BJ (cell line): ENCODE results near the gene LBHD1. TPM values are rescaled to one million over a fixed set of nuclear protein-coding genes. Genes with fewer than 3 reads are reported as not detected.
A peak's percentile ranks its signal among the peaks of the same experiment; 100 is the strongest.
"Not testable (repeated sequence)": the region's sequence is repeated elsewhere in the genome, so short reads cannot be mapped to it uniquely, and the experiment has no call there.

Experiments used
- CTCF ChIA-PET: fragments of 350-600 bp; formaldehyde crosslinking; extraction: SDS; loops from one replicate; lab custom pipeline; 2021; ENCODE audit warnings: antibody characterized with exemption, inconsistent platforms; lab: Yijun Ruan, JAX
- POLR2A ChIA-PET: fragments of 300-600 bp; sonication (Branson Sonifier 250); formaldehyde crosslinking; extraction: SDS; loops from one replicate; lab custom pipeline; 2021; ENCODE audit warnings: antibody characterized with exemption; lab: Charles Lee
- DNase-seq: peaks from one replicate; pipeline ENCODE4 v3.0.0-alpha.2; 2011; ENCODE audit warnings: low read depth
- H3K27me3 ChIP-seq: 2 replicates; pipeline ENCODE4 v1.6.0; 2011; ENCODE audit warnings: low read length; ENCODE audit not compliant: control insufficient read depth, insufficient read depth
- H3K36me3 ChIP-seq: 2 replicates; pipeline ENCODE4 v1.5.1; 2011; ENCODE audit warnings: low read length; ENCODE audit not compliant: control insufficient read depth, insufficient read depth
- H3K4me3 ChIP-seq: 2 replicates; pipeline ENCODE4 v1.5.1; 2011; ENCODE audit warnings: low read depth, mild to moderate bottlenecking, control low read depth, low read length
- polyA plus RNA-seq: library from polyadenylated mRNA; depleted of rRNA; stranded (reverse); fragments of >200 nt; gene quantifications from 2 replicates; pipeline ENCODE4 v1.2.3, GENCODE V29; 2011; rRNA removed
- small RNA-seq: library from RNA; depleted of rRNA; stranded (forward); fragments of <200 nt; gene quantifications from one replicate; pipeline ENCODE3, GENCODE V24; 2012; ENCODE audit warnings: low replicate concordance, low read depth; ENCODE audit not compliant: insufficient read length
- TF ChIP-seq, protein P1 (sequence below): IDR thresholded peaks from 2 replicates; pipeline ENCODE4 v1.5.1; 2011; ENCODE audit warnings: low read depth, mild to moderate bottlenecking, control low read depth, inconsistent platforms, low read length, moderate library complexity; ENCODE audit not compliant: insufficient read depth

The LBHD1 gene
- polyA plus RNA-seq, 1 experiment = 4.0 TPM

- CTCF ChIA-PET = interaction anchor here (1.0 to 4.0 kb wide), 6 partner anchors 9 to 227 kb away, joined by 3 to 26 read pairs (median 4); partner anchors contain the start of genes C11orf98, CSKMT, EML3 and ROM1
- TF ChIP-seq, protein P1, sequence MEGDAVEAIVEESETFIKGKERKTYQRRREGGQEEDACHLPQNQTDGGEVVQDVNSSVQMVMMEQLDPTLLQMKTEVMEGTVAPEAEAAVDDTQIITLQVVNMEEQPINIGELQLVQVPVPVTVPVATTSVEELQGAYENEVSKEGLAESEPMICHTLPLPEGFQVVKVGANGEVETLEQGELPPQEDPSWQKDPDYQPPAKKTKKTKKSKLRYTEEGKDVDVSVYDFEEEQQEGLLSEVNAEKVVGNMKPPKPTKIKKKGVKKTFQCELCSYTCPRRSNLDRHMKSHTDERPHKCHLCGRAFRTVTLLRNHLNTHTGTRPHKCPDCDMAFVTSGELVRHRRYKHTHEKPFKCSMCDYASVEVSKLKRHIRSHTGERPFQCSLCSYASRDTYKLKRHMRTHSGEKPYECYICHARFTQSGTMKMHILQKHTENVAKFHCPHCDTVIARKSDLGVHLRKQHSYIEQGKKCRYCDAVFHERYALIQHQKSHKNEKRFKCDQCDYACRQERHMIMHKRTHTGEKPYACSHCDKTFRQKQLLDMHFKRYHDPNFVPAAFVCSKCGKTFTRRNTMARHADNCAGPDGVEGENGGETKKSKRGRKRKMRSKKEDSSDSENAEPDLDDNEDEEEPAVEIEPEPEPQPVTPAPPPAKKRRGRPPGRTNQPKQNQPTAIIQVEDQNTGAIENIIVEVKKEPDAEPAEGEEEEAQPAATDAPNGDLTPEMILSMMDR = no peak
- no peak for DNase-seq
- Histone ChIP-seq H3K36me3 (peaks cover 14% of the 10 kb centered on the region), H3K27me3 (no peaks in the 10 kb centered on the region), H3K4me3 (peak overlapping the region; percentile 54)
- POLR2A ChIA-PET = interaction anchor here (0.6 to 2.2 kb wide), 3 partner anchors 32 to 82 kb away, joined by 4 to 11 read pairs (median 6); partner anchors contain the start of genes C11orf98, CSKMT and INTS5
These were observed 51.0 kb downstream of the LBHD1 start for GRCh38 chr11:62621027-62621566.

GRCh38 chr11:62616957-62617356 lies 55.1 kb downstream of the LBHD1 start:
- H3K27me3 ChIP-seq, H3K36me3 ChIP-seq, DNase-seq, CTCF ChIA-PET, H3K4me3 ChIP-seq: not testable (repeated sequence)
- POLR2A ChIA-PET = interaction anchor here (0.6 kb wide), 1 partner anchor 73 kb away, joined by 4 read pairs; no protein-coding TSS in a partner anchor

- POLR2A ChIA-PET = no interaction called here
These were observed 56.5 kb downstream of the LBHD1 start for GRCh38 chr11:62615521-62615920.

DNA sequence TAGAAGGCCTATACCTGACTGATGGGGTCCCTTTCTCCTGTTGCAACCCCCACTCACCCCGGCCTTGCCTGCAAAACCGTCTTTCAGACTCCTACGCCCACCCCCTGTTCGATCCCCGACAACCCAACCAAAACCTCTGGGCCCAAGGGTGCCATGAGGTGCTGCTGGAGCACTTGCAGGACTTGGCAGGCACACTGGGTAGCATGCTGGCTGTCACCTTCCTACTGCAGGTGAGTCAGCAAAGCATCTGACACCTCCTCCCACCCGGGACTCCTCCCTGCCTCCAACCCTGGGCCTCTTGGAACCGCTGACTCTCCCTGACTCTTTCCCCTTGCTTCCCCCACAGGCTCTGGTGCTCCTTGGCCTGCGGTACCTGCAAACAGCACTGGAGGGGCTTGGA lies 57.8 kb downstream of the LBHD1 start:
- TF ChIP-seq, protein P1 = no peak
- POLR2A ChIA-PET = no interaction called here
- no peak overlapping the region for H3K4me3 ChIP-seq
- peaks cover 12% of the 10 kb centered on the region for H3K36me3 ChIP-seq
- CTCF ChIA-PET = no interaction called here
- no peaks in the 10 kb centered on the region for H3K27me3 ChIP-seq
- no peak for DNase-seq

More at GRCh38 chr11:62615521-62615920, 56.5 kb downstream of the LBHD1 start:
- Histone ChIP-seq H3K27me3 (no peaks in the 10 kb centered on the region), H3K36me3 (peaks cover 9% of the 10 kb centered on the region), H3K4me3 (no peak overlapping the region)
- no peak for DNase-seq
- TF ChIP-seq, protein P1 = no peak
- CTCF ChIA-PET = no interaction called here

DNA sequence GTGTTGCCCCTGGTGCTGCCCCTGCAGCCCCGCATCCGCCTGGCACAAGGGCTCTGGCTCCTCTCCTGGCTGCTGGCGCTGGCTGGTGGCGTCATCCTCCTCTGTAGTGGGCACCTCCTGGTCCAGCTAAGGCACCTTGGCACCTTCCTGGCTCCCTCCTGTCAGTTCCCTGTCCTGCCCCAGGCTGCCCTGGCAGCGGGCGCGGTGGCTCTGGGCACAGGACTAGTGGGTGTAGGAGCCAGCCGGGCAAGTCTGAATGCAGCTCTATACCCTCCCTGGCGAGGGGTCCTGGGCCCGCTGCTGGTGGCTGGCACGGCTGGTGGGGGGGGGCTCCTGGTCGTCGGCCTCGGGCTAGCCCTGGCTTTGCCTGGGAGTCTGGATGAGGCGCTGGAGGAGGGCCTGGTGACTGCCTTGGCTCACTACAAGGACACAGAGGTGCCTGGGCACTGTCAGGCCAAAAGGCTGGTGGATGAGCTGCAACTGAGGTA lies 58.7 kb downstream of the LBHD1 start:
- H3K27me3 ChIP-seq = no peaks in the 10 kb centered on the region
- peaks cover 13% of the 10 kb centered on the region for H3K36me3 ChIP-seq
- DNase-seq = no peak
- ChIA-PET POLR2A (no interaction called here), CTCF (interaction anchor here (0.9 to 3.4 kb wide), 3 partner anchors 9 to 219 kb away, joined by 3 to 26 read pairs (median 4); partner anchors contain the start of gene B3GAT3)
- TF ChIP-seq, protein P1 = no peak
- no peak overlapping the region for H3K4me3 ChIP-seq

Small RNA genes lying within 50 kb of the gene (small RNA-seq; reads per million reads assigned to genes)
- gene SNORA57 = not detected

Other genes starting within 250 kb of the LBHD1 start
- 145 and 185 TPM in 2 replicates for gene AHNAK, start 125.5 kb downstream of the LBHD1 start, polyA plus RNA-seq
- 2,358 and 2,459 TPM in 2 replicates for gene EEF1G, start 98.4 kb downstream of the LBHD1 start, polyA plus RNA-seq
- 6.4 and 9.9 TPM in 2 replicates for gene TUT1, start 80.7 kb downstream of the LBHD1 start, polyA plus RNA-seq
- 16.4 and 17.8 TPM in 2 replicates for gene MTA2, start 70.4 kb downstream of the LBHD1 start, polyA plus RNA-seq
- 18.9 and 26.5 TPM in 2 replicates for gene EML3, start 59.5 kb downstream of the LBHD1 start, polyA plus RNA-seq
- gene ROM1, start 59.0 kb downstream of the LBHD1 start, polyA plus RNA-seq = 2.1 and 2.2 TPM in 2 replicates
- gene B3GAT3, start 50.3 kb downstream of the LBHD1 start, polyA plus RNA-seq = 24.5 and 42.4 TPM in 2 replicates
- 388 and 463 TPM in 2 replicates for gene GANAB, start 25.7 kb downstream of the LBHD1 start, polyA plus RNA-seq
- gene INTS5, start 19.0 kb downstream of the LBHD1 start, polyA plus RNA-seq = 6.7 and 17.3 TPM in 2 replicates
- 43.0 and 45.2 TPM in 2 replicates for gene C11orf98, start 7.1 kb downstream of the LBHD1 start, polyA plus RNA-seq
- gene CSKMT, start 7.0 kb downstream of the LBHD1 start, polyA plus RNA-seq = 5.1 and 6.6 TPM in 2 replicates
- 6.9 TPM in 2 replicates for gene UQCC3, start 594 bp downstream of the LBHD1 start, polyA plus RNA-seq
- gene UBXN1, start 6.8 kb upstream of the LBHD1 start, polyA plus RNA-seq = 83.7 and 86.0 TPM in 2 replicates
- gene LRRN4CL, start 17.3 kb upstream of the LBHD1 start, polyA plus RNA-seq = 2.6 and 2.9 TPM in 2 replicates
- gene BSCL2, start 35.2 kb upstream of the LBHD1 start, polyA plus RNA-seq = 70.8 and 94.1 TPM in 2 replicates
- gene GNG3, start 35.4 kb upstream of the LBHD1 start, polyA plus RNA-seq = not detected in 2 replicates
- 10.0 and 17.3 TPM in 2 replicates for gene HNRNPUL2, start 55.2 kb upstream of the LBHD1 start, polyA plus RNA-seq
- 31.7 and 32.6 TPM in 2 replicates for gene TTC9C, start 56.2 kb upstream of the LBHD1 start, polyA plus RNA-seq
- 3.5 and 3.8 TPM in 2 replicates for gene ZBTB3, start 81.9 kb upstream of the LBHD1 start, polyA plus RNA-seq
- gene POLR2G, start 89.3 kb upstream of the LBHD1 start, polyA plus RNA-seq = 151 and 208 TPM in 2 replicates
- gene TAF6L, start 99.1 kb upstream of the LBHD1 start, polyA plus RNA-seq = 9.1 and 17.0 TPM in 2 replicates
- gene TMEM179B, start 115.1 kb upstream of the LBHD1 start, polyA plus RNA-seq = 76.2 and 97.1 TPM in 2 replicates
- 13.6 and 15.7 TPM in 2 replicates for gene TMEM223, start 119.7 kb upstream of the LBHD1 start, polyA plus RNA-seq
- gene NXF1, start 133.2 kb upstream of the LBHD1 start, polyA plus RNA-seq = 37.8 and 51.0 TPM in 2 replicates
- gene STX5, start 159.8 kb upstream of the LBHD1 start, polyA plus RNA-seq = 61.5 and 76.6 TPM in 2 replicates
- gene TEX54, start 160.6 kb upstream of the LBHD1 start, polyA plus RNA-seq = not detected in 2 replicates
- 24.4 and 37.9 TPM in 2 replicates for gene WDR74, start 167.3 kb upstream of the LBHD1 start, polyA plus RNA-seq
- 394 and 535 TPM in 2 replicates for gene SLC3A2, start 208.6 kb upstream of the LBHD1 start, polyA plus RNA-seq
- not detected in 2 replicates for gene CHRM1, start 249.1 kb upstream of the LBHD1 start, polyA plus RNA-seq